ENCODE measurements around the gene CHRNA9.

GRCh38 chr4:40334591-40335524 is at the start of gene CHRNA9:
- no peak for TF ChIP-seq POLR2A (IDR thresholded peaks at IDR 0.05)
- no peak for TF ChIP-seq CTCF (IDR thresholded peaks at IDR 0.05)
- no peak for TF ChIP-seq POLR2AphosphoS5 (IDR thresholded peaks at IDR 0.05)

All from stomach (tissue), 4 donors.